Hepatocyte (in vitro differentiated cells): Measurements from ENCODE around the gene MYBPC1.

Source experiments
- EZH2 ChIP-seq: fragments of 200-600 bp; sonication (generic); IDR thresholded peaks from 2 replicates; pipeline ENCODE4 v1.6.1; 2016; ENCODE audit warnings: antibody characterized with exemption, mild to moderate bottlenecking, borderline replicate concordance
- TF ChIP-seq, protein P1 (sequence below): fragments of 200-600 bp; sonication (generic); IDR thresholded peaks from 2 replicates; pipeline ENCODE4 v1.5.1; 2016; ENCODE audit warnings: antibody characterized with exemption, mild to moderate bottlenecking; ENCODE audit not compliant: poor library complexity

- TF ChIP-seq, protein P1, sequence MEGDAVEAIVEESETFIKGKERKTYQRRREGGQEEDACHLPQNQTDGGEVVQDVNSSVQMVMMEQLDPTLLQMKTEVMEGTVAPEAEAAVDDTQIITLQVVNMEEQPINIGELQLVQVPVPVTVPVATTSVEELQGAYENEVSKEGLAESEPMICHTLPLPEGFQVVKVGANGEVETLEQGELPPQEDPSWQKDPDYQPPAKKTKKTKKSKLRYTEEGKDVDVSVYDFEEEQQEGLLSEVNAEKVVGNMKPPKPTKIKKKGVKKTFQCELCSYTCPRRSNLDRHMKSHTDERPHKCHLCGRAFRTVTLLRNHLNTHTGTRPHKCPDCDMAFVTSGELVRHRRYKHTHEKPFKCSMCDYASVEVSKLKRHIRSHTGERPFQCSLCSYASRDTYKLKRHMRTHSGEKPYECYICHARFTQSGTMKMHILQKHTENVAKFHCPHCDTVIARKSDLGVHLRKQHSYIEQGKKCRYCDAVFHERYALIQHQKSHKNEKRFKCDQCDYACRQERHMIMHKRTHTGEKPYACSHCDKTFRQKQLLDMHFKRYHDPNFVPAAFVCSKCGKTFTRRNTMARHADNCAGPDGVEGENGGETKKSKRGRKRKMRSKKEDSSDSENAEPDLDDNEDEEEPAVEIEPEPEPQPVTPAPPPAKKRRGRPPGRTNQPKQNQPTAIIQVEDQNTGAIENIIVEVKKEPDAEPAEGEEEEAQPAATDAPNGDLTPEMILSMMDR: no peak
- TF ChIP-seq EZH2: no peak
Observed at GRCh38 chr12:101694986-101695385, 100.2 kb downstream of the MYBPC1 start.
